Thyroid gland (tissue), 4 donors: Measurements from ENCODE around the gene NCS1. TPM values are rescaled to one million over a fixed set of nuclear protein-coding genes. Genes with fewer than 3 reads are reported as not detected.

Experiments used
- DNase-seq, 2 donors: peaks; one replicate each; pipeline ENCODE4 v3.0.0-alpha.2; 2019
- H3K27ac ChIP-seq, 3 donors: fragments of 200-600 bp; sonication (generic); 1 replicate in 2 of 3; 2 replicates in 1 of 3; pipeline ENCODE4 v1.5.1; 2016 to 2019; ENCODE audit warnings: mild to moderate bottlenecking in 1 of 3, moderate library complexity in 1 of 3
- H3K27me3 ChIP-seq: fragments of 200-600 bp; sonication (generic); one replicate; pipeline ENCODE4 v1.5.1; 2019
- H3K36me3 ChIP-seq, 2 donors: fragments of 200-600 bp; sonication (generic); one replicate each; pipeline ENCODE4 v1.5.1; 2016 to 2019
- H3K4me1 ChIP-seq, 2 donors: fragments of 200-600 bp; sonication (generic); one replicate each; pipeline ENCODE4 v1.5.1; 2017 to 2019
- H3K4me3 ChIP-seq, 3 donors: fragments of 200-600 bp; sonication (generic); replicated peaks in 1 of 3; 1 replicate in 2 of 3; 2 replicates in 1 of 3; pipeline ENCODE4 v1.5.1; 2016; ENCODE audit warnings: mild to moderate bottlenecking in 1 of 3
- H3K9me3 ChIP-seq: fragments of 200-600 bp; sonication (generic); one replicate; pipeline ENCODE4 v1.5.1; 2017
- POLR2A ChIP-seq, 2 donors: fragments of 450-650 bp; IDR thresholded peaks; one replicate each; pipeline ENCODE4 v1.6.1; 2017; ENCODE audit warnings: antibody characterized with exemption in 2 of 2, mild to moderate bottlenecking in 2 of 2, moderate library complexity in 1 of 2
- WGBS, 2 donors: methylation state at CpG; one replicate each; pipeline ENCODE4 v1.1.5; 2017; 5-methylcytosine and 5-hydroxymethylcytosine counted together
- intact Hi-C: fragments of 100-400 bp; cut with DNase I; formaldehyde crosslinking; loops from one replicate; pipeline ENCODE4 v1.15.1; 2023
- total RNA-seq, 4 donors: library from RNA; depleted of rRNA; stranded (reverse); fragments of >200 nt; gene quantifications; one replicate each; pipeline ENCODE4 v1.2.3, GENCODE V29; 2016
- TF ChIP-seq, protein P1 (sequence below), 6 experiments: fragments of 200-600 bp in 3 of 6; fragments of 450-650 bp in 3 of 6; sonication (generic) in 3 of 6; IDR thresholded peaks; one replicate each; pipeline ENCODE4 v1.5.1; 2016 to 2019; ENCODE audit warnings: antibody characterized with exemption in 6 of 6, mild to moderate bottlenecking in 2 of 6, inconsistent platforms in 1 of 6, moderate library complexity in 1 of 6

Gene NCS1
- total RNA-seq, 4 donors from 2014 or later = 31.0 to 85.4 (median 61.2) TPM

DNA sequence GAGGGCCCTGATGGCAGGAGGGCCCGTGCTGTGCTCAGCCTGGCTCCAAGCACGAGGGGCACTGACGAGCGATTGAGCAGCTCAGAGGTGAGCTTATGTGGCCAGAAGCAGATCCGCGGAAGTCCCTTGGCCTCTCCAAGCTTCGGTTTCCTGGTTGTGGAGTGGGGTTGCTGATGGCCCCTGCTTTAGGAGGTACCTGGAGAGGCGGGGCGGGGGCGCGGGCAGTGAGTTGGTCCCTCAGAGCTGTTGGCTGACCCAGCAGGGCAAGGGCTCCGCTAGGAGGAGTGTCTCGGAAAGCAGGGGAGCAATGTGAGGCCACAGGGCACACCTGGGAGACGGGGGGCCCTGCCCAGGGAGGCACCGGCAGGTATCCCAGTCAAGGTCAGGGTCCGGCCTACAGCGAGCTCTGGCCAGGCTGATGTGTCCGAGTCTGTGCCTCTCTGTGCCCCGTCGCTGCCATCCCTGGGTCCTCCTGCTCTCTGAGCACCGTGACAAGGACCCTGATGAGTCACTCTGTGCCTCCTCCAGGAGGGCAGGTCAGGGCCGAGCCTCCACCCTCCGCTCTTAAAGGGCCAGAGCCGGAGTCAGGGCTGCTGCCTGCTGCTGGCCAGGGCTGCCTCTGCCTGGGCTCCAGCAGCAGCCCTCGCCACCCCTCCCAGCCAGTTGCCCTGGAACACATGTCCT, 14.8 kb downstream of the NCS1 start:
- peak overlapping the region; percentile 77 to 85 (median 83) for H3K27ac ChIP-seq
- H3K9me3 ChIP-seq = no peaks in the 10 kb centered on the region
- TF ChIP-seq, protein P1, sequence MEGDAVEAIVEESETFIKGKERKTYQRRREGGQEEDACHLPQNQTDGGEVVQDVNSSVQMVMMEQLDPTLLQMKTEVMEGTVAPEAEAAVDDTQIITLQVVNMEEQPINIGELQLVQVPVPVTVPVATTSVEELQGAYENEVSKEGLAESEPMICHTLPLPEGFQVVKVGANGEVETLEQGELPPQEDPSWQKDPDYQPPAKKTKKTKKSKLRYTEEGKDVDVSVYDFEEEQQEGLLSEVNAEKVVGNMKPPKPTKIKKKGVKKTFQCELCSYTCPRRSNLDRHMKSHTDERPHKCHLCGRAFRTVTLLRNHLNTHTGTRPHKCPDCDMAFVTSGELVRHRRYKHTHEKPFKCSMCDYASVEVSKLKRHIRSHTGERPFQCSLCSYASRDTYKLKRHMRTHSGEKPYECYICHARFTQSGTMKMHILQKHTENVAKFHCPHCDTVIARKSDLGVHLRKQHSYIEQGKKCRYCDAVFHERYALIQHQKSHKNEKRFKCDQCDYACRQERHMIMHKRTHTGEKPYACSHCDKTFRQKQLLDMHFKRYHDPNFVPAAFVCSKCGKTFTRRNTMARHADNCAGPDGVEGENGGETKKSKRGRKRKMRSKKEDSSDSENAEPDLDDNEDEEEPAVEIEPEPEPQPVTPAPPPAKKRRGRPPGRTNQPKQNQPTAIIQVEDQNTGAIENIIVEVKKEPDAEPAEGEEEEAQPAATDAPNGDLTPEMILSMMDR (IDR thresholded peaks at IDR 0.05) = peak in 1 of 6 experiments; percentile 13
- peak; percentile 39 to 93 for TF ChIP-seq POLR2A (IDR thresholded peaks at IDR 0.05)
- no peaks in the 10 kb centered on the region for H3K27me3 ChIP-seq
- H3K4me3 ChIP-seq = peak overlapping the region in 1 of 3 donors; percentile 10
- H3K36me3 ChIP-seq = no peaks in the 10 kb centered on the region
- 45 to 54% methylated on average over 10 to 17 of the region's 25 CpGs for WGBS, 2 donors
- DNase-seq = peak; percentile 88 to 90
- intact Hi-C loops = no loop called here
- H3K4me1 ChIP-seq = peaks cover 63 to 78% of the 10 kb centered on the region in 2 donors

DNA sequence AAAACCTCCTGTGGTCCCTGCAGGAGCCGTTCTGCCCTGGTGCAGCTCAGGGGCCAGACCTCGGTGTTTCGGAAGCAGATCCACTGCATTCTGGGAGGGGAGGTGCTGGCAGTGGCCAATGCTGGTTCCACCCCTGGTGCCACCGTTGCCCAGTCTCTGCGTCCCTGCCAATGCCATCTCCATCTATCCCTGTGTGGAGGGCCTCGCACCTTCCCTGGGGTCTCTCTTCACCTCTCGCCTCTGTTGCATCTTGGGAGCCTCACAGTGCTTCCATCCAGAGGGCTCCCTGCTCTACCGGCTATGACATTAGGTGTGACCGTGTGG, 15.3 kb downstream of the NCS1 start:
- H3K27ac ChIP-seq = peak overlapping the region; percentile 77 to 85 (median 83)
- no peaks in the 10 kb centered on the region for H3K36me3 ChIP-seq
- WGBS, 2 donors = 56 to 59% methylated on average over 8 to 9 of the region's 9 CpGs
- DNase-seq = no peak
- H3K4me1 ChIP-seq = peaks cover 68 to 81% of the 10 kb centered on the region in 2 donors
- intact Hi-C loops = no loop called here
- H3K4me3 ChIP-seq = peak overlapping the region in 1 of 3 donors; percentile 10
- H3K27me3 ChIP-seq = no peaks in the 10 kb centered on the region
- H3K9me3 ChIP-seq = no peaks in the 10 kb centered on the region
- TF ChIP-seq, protein P1 (IDR thresholded peaks at IDR 0.05) = no peak
- TF ChIP-seq POLR2A (IDR thresholded peaks at IDR 0.05) = no peak

DNA sequence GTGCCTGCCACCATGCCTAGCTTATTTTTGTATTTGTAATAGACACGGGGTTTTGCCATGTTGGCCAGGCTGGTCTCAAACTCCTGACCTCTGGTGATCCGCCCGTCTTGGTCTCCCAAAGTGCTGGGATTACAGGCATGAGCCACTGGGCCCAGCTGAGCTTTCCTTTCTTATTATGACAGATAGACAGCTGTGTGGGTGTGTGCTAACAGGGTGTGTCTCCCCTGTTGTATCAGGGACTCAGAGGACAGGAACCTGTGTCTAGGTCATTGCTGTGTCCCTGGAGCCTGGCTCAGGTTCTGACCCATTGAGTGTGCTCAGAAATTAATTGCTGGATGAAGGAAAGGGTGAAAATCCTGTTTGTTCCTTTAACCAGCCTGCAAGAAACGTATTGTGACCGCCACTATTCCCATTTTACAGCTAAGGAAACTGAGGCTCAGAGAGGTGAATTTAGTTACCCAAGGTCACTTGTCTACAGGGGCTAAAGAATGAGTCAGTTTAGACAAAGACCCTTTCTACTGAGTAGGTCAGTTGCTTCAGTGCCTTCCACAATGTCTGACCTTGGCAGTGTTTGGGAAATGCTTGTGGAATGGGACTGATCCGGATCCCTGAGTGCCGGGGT, 16.8 kb downstream of the NCS1 start:
- intact Hi-C loops = no loop called here
- peaks cover 70 to 82% of the 10 kb centered on the region in 2 donors for H3K4me1 ChIP-seq
- TF ChIP-seq, protein P1 (IDR thresholded peaks at IDR 0.05) = no peak
- H3K36me3 ChIP-seq = no peaks in the 10 kb centered on the region
- H3K27me3 ChIP-seq = no peaks in the 10 kb centered on the region
- no peaks in the 10 kb centered on the region for H3K9me3 ChIP-seq
- WGBS, 2 donors = 89 to 93% methylated on average over 5 to 7 of the region's 7 CpGs
- H3K27ac ChIP-seq = peak overlapping the region; percentile 51 to 98 (median 52)
- H3K4me3 ChIP-seq = no peak overlapping the region
- no peak for DNase-seq

DNA sequence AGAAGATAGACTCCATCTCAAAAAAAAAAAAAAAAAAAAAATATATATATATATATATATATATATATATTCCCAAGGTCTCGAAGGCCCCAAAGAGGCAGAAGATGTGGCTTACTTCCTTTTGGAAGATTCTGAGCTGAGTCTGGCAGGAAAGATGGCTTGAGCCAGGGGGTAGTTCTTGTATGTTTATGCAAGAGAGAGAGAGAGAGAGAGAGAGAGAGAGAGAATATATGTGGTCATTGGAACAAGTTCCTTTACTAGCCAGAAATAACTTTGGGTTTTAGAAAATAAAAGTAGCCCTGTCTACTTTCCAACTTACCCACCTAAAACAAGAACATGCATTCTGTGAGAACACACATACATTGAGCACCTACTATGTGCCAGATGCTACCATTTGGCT, 17.6 kb downstream of the NCS1 start:
- H3K27ac ChIP-seq = peak overlapping the region; percentile 51 to 98 (median 52)
- intact Hi-C loops = no loop called here
- no peaks in the 10 kb centered on the region for H3K36me3 ChIP-seq
- H3K4me1 ChIP-seq = peaks cover 79 to 86% of the 10 kb centered on the region in 2 donors
- no peak for TF ChIP-seq POLR2A (IDR thresholded peaks at IDR 0.05)
- TF ChIP-seq, protein P1 (IDR thresholded peaks at IDR 0.05) = peak in 1 of 6 experiments; percentile 17
- DNase-seq = no peak
- no peak overlapping the region for H3K4me3 ChIP-seq
- H3K27me3 ChIP-seq = no peaks in the 10 kb centered on the region
- 33 to 44% methylated on average over 1 of the region's 1 CpG for WGBS, 2 donors
- no peaks in the 10 kb centered on the region for H3K9me3 ChIP-seq

DNA sequence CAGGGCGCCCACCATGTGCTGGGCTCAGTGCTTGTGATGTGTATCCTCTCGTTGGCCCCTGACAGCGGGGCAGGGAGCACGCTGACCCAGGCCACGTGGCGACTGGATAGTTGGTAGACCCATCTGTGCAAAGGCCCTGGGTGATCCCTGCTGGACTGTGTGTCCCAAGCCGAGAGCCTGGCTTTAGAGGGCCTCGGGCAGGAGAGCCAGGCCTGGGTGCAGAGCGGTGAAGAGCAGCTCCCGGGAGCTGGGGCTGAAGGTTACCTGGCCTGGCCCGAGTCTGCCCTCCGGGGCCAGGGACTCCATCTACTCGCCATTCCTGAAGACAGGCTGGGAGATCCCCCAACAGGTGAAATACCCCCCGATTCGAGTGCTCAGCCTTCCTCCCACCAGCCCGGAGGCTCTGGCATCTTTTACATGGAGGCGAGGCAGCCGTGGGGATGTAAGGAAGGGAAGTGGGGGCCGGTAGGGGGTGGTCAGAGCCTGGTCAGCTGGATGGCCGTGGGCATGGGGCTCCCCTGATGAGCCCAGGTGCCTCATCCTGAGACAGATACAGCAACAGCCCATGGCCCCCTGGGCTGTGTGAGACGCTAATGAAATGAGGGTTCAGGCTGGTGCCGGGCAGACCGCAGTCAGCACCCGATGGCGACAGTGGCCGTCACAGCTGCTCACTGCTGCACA, 19.0 kb downstream of the NCS1 start:
- H3K4me1 ChIP-seq = peaks cover 85 to 91% of the 10 kb centered on the region in 2 donors
- WGBS, 2 donors = 93 to 100% methylated on average over 6 to 24 of the region's 26 CpGs
- no peak for TF ChIP-seq POLR2A (IDR thresholded peaks at IDR 0.05)
- TF ChIP-seq, protein P1 (IDR thresholded peaks at IDR 0.05) = no peak
- H3K27ac ChIP-seq = peak overlapping the region; percentile 96 to 98 (median 97)
- H3K27me3 ChIP-seq = no peaks in the 10 kb centered on the region
- DNase-seq = no peak
- H3K36me3 ChIP-seq = no peaks in the 10 kb centered on the region
- intact Hi-C loops = no loop called here
- H3K4me3 ChIP-seq = no peak overlapping the region
- no peaks in the 10 kb centered on the region for H3K9me3 ChIP-seq
